CD4-positive, alpha-beta T cell treated with Interleukin-4 for 1 hour (primary cell): ENCODE results near the gene SVIL.
"Not testable (repeated sequence)": the region's sequence is repeated elsewhere in the genome, so short reads cannot be mapped to it uniquely, and the experiment has no call there.

Experiments
- DNase-seq, 2 donors: peaks; one replicate each; pipeline ENCODE4 v3.0.0-alpha.2; 2020 to 2022

SVIL gene

GRCh38 chr10:29648114-29648982 lies 13.6 kb upstream of the SVIL start:
- DNase-seq: peak; percentile 25 to 35

- DNase-seq: peak in 1 of 2 donors; percentile 22
Measured at GRCh38 chr10:29647478-29647877, 12.7 kb upstream of the SVIL start.

- peak in 1 of 2 donors; percentile 18 for DNase-seq
Measured at GRCh38 chr10:29646960-29647461, 12.2 kb upstream of the SVIL start.

GRCh38 chr10:29646238-29646902 lies 11.6 kb upstream of the SVIL start:
- no peak for DNase-seq

GRCh38 chr10:29643771-29644501 lies 9.2 kb upstream of the SVIL start:
- no peak for DNase-seq

- no peak for DNase-seq
Measured at GRCh38 chr10:29642990-29643389, 8.2 kb upstream of the SVIL start.

- DNase-seq: no peak
Measured at GRCh38 chr10:29637537-29637936, 2.8 kb upstream of the SVIL start.

- DNase-seq: peak in 1 of 2 donors; percentile 68
Measured at GRCh38 chr10:29636178-29636577, 1.4 kb upstream of the SVIL start.

- peak; percentile 16 to 41 for DNase-seq
Measured at GRCh38 chr10:29635711-29636144, 957 bp upstream of the SVIL start.

- no peak for DNase-seq
Measured at GRCh38 chr10:29634105-29634504, 666 bp downstream of the SVIL start.

- DNase-seq: no peak
Measured at GRCh38 chr10:29631049-29631339, 3.8 kb downstream of the SVIL start.

GRCh38 chr10:29630205-29631048 lies 4.3 kb downstream of the SVIL start:
- peak in 1 of 2 donors; percentile 36 for DNase-seq

- DNase-seq: no peak
Measured at GRCh38 chr10:29628912-29629526, 5.8 kb downstream of the SVIL start.

GRCh38 chr10:29628311-29628710 lies 6.5 kb downstream of the SVIL start:
- no peak for DNase-seq

GRCh38 chr10:29627201-29628132 lies 7.3 kb downstream of the SVIL start:
- no peak for DNase-seq

GRCh38 chr10:29624357-29624756 lies 10.4 kb downstream of the SVIL start:
- not testable (repeated sequence) for DNase-seq

GRCh38 chr10:29623797-29624196 lies 11.0 kb downstream of the SVIL start:
- no peak for DNase-seq

- DNase-seq: no peak
Measured at GRCh38 chr10:29622382-29622922, 12.3 kb downstream of the SVIL start.

- no peak for DNase-seq
Measured at GRCh38 chr10:29621161-29621560, 13.6 kb downstream of the SVIL start.

- DNase-seq: no peak
Measured at GRCh38 chr10:29620112-29620690, 14.6 kb downstream of the SVIL start.
